Calu3 (cell line): ENCODE measurements around the gene PLN. TPM values are rescaled to one million over a fixed set of nuclear protein-coding genes. Genes with fewer than 3 reads are reported as not detected.

Source experiments
- BruUV-seq: library from RNA; stranded (reverse); fragments of 400-500 nt; replicated peaks from 2 replicates; lab custom pipeline; 2021; lab: Mats Ljungman, UMichigan
- CTCF ChIA-PET: fragments of 300-600 bp; sonication (Branson Sonifier 250); formaldehyde crosslinking; loops from one replicate; lab custom pipeline; 2022; ENCODE audit warnings: antibody characterized with exemption; lab: Charles Lee
- DNase-seq: peaks from one replicate; pipeline ENCODE4 v3.0.0; 2022
- H3K27ac Mint-ChIP-seq: one replicate; pipeline ENCODE4 v1.8.0; 2022; ENCODE audit warnings: mixed read lengths; ENCODE audit not compliant: unreplicated experiment
- H3K27me3 Mint-ChIP-seq: one replicate; pipeline ENCODE4 v1.8.0; 2022; ENCODE audit warnings: mixed read lengths; ENCODE audit not compliant: unreplicated experiment
- H3K36me3 Mint-ChIP-seq: one replicate; pipeline ENCODE4 v1.8.0; 2022; ENCODE audit warnings: mild to moderate bottlenecking, moderate library complexity, mixed read lengths; ENCODE audit not compliant: insufficient read depth, unreplicated experiment
- H3K4me1 Mint-ChIP-seq: one replicate; pipeline ENCODE4 v1.8.0; 2022; ENCODE audit warnings: mild to moderate bottlenecking, low read depth, mixed read lengths; ENCODE audit not compliant: unreplicated experiment
- H3K4me3 Mint-ChIP-seq: one replicate; pipeline ENCODE4 v1.8.0; 2022; ENCODE audit warnings: mild to moderate bottlenecking, low read depth, moderate library complexity, mixed read lengths; ENCODE audit not compliant: unreplicated experiment
- H3K9me3 Mint-ChIP-seq: one replicate; pipeline ENCODE4 v1.8.0; 2022; ENCODE audit warnings: low read depth, mixed read lengths; ENCODE audit not compliant: unreplicated experiment
- CTCF ChIP-seq: fragments of 200-600 bp; IDR thresholded peaks from one replicate; pipeline ENCODE4 v1.8.0; 2022; ENCODE audit warnings: antibody characterized with exemption; ENCODE audit not compliant: unreplicated experiment
- intact Hi-C: fragments of 100-400 bp; cut with micrococcal nuclease; formaldehyde crosslinking; loops from one replicate; pipeline ENCODE4 v1.10.0; 2022; ENCODE audit not compliant: unreplicated experiment
- total RNA-seq: library from RNA; stranded (reverse); gene quantifications from 2 replicates; pipeline ENCODE4 v1.2.3, GENCODE V29; 2022

PLN gene
- total RNA-seq, 1 experiment from 2014 or later: not detected

- no peak for DNase-seq
- TF ChIP-seq CTCF: no peak
- Mint-ChIP-seq H3K36me3 (no peaks in the 10 kb centered on the region), H3K4me1 (peaks cover 33% of the 10 kb centered on the region), H3K27ac (no peak overlapping the region), H3K27me3 (no peaks in the 10 kb centered on the region), H3K4me3 (no peak overlapping the region), H3K9me3 (peaks cover 2% of the 10 kb centered on the region)
- no TSS peak for BruUV-seq
- intact Hi-C loops: loop anchor here (10.0 kb wide), 1 partner anchor 740 kb away; no protein-coding TSS in a partner anchor
- CTCF ChIA-PET: no interaction called here
Observed at GRCh38 chr6:118584911-118585310, 36.8 kb downstream of the PLN start.

GRCh38 chr6:118586746-118587485 is 38.8 kb downstream of the PLN start:
- Mint-ChIP-seq H3K27ac (no peak overlapping the region), H3K4me1 (peaks cover 17% of the 10 kb centered on the region), H3K4me3 (no peak overlapping the region), H3K27me3 (no peaks in the 10 kb centered on the region), H3K9me3 (no peaks in the 10 kb centered on the region), H3K36me3 (no peaks in the 10 kb centered on the region)
- DNase-seq: no peak
- CTCF ChIA-PET: no interaction called here
- intact Hi-C loops: loop anchor here (10.0 kb wide), 1 partner anchor 742 kb away; no protein-coding TSS in a partner anchor
- no TSS peak for BruUV-seq
- no peak for TF ChIP-seq CTCF

GRCh38 chr6:118588626-118589025 is 40.5 kb downstream of the PLN start:
- no peak for DNase-seq
- H3K9me3 Mint-ChIP-seq: no peaks in the 10 kb centered on the region
- no peak for TF ChIP-seq CTCF
- no TSS peak for BruUV-seq
- H3K27ac Mint-ChIP-seq: no peak overlapping the region
- H3K4me1 Mint-ChIP-seq: peaks cover 13% of the 10 kb centered on the region
- CTCF ChIA-PET: no interaction called here
- intact Hi-C loops: loop anchor here (10.0 kb wide), 1 partner anchor 744 kb away; no protein-coding TSS in a partner anchor
- H3K36me3 Mint-ChIP-seq: no peaks in the 10 kb centered on the region
- H3K4me3 Mint-ChIP-seq: no peak overlapping the region
- no peaks in the 10 kb centered on the region for H3K27me3 Mint-ChIP-seq

- H3K36me3 Mint-ChIP-seq: no peaks in the 10 kb centered on the region
- H3K27ac Mint-ChIP-seq: no peak overlapping the region
- CTCF ChIA-PET: no interaction called here
- TF ChIP-seq CTCF: no peak
- H3K4me1 Mint-ChIP-seq: peaks cover 13% of the 10 kb centered on the region
- no peaks in the 10 kb centered on the region for H3K9me3 Mint-ChIP-seq
- no TSS peak for BruUV-seq
- intact Hi-C loops: loop anchor here (10.0 kb wide), 1 partner anchor 744 kb away; no protein-coding TSS in a partner anchor
- DNase-seq: no peak
- H3K4me3 Mint-ChIP-seq: no peak overlapping the region
- H3K27me3 Mint-ChIP-seq: no peaks in the 10 kb centered on the region
Observed at GRCh38 chr6:118589186-118589585, 41.1 kb downstream of the PLN start.
